OCI-M2 (cell line): Measurements from ENCODE around the gene KDM2B.

ENCODE experiments used
- DNase-seq: peaks from one replicate; lab custom pipeline; 2025; ENCODE audit not compliant: unreplicated experiment; lab: John Stamatoyannopoulos, UW

Gene KDM2B

DNA sequence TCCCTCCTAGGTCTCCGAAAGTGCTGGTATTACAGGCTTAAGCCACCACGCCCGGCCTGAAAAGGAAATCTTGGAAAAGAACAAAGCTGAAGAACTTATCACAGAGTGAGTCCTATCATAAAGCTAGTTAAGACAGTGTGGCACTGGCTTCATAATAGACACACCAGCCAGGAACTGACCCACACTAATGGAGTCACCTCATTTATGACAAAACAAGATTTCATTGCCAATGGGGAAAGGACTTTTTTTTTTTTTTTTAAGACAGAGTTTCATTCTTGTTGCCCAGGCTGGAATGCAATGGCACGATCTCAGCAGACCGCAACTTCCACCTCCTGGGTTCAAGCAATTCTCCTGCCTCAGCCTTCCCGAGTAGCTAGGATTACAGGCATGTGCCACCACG lies 15.7 kb downstream of the KDM2B start:
- DNase-seq, result no peak

DNA sequence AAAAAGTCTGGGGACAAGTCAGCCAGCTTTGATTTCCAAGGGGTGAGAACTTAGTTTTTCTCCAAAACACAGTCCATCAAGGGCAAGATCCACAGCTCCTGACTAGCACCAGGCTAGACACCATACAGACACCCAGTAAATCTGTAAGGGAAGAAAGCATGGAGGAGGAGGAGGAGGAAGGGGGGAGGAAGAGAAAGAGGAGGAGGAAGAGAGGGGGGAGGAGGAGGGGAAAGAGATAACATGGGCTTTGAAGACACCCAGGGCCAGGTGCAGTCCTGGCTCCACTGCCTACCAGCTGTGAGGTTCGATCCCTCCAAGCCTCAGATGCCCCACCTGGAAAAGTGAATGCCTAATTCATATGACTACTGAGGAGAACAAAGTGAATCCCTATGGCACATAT lies 18.3 kb downstream of the KDM2B start:
- DNase-seq, result no peak

DNA sequence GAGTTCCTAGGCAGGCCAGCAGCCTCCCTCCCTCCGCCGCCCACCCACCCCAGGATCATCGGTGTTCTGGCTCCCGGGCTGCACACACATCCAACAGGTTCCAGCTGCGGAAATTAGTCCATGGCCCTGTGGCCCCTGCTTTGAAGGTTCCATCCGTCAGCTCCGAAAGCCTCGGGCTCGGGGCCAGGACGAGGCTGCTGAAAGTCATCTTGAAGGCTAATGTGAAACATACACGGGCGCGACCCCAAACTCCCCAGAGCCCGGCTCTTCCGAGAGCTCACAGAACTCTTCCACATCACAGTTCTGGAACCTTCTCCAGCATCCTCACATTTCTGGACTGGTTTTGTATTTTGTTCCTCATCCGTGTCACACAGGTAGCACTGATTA lies 19.8 kb downstream of the KDM2B start:
- no peak for DNase-seq

DNA sequence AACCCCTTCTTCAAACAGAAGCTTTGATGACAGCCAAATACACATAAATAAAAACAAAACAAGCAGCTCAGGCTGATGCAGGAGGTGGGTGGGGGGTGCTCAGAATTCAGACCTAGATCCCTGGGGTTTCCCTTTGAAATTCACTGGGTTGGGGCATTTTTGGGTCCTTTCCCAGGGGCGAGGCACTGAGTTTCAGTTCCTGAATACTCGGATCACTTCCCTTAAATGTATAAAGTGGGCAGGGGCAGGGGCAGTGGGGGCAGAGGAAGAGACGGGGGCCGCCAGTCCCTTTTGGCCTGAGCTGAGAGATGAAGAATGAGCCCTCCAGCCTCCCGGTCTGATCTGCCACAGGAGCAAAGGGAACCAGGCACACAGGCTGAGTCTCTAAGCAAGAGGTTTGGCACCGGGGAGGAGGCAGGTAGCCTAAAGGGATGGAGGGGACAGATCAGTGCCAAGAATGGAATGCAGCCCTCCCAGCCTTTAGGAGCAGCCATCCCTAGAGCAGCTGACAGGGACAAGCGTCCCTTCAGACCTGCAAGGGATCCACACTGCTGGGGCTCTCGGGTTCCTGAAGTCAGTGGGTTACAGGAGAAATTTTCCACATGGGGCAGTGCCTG lies 20.3 kb downstream of the KDM2B start:
- DNase-seq, result no peak

DNA sequence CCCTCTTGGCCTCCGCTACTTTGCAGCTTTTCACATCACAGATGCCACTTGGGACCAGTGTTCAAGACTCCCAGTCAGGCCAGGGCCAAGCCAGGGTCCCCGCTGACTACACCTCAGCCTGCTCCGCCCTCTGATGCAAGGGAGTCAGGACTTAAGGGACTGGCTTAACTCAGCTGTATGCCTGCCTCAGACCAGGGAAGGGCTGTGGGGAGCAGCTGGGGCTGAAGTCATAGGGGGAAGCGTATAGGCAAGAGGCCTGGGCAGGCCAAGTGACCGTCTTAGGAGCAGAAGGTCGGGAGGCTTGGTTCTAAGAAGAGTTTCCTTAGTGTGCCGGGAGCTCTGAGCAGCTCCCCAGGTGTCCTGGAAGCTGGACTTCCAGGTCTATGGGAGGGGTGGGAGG lies 21.9 kb downstream of the KDM2B start:
- no peak for DNase-seq

DNA sequence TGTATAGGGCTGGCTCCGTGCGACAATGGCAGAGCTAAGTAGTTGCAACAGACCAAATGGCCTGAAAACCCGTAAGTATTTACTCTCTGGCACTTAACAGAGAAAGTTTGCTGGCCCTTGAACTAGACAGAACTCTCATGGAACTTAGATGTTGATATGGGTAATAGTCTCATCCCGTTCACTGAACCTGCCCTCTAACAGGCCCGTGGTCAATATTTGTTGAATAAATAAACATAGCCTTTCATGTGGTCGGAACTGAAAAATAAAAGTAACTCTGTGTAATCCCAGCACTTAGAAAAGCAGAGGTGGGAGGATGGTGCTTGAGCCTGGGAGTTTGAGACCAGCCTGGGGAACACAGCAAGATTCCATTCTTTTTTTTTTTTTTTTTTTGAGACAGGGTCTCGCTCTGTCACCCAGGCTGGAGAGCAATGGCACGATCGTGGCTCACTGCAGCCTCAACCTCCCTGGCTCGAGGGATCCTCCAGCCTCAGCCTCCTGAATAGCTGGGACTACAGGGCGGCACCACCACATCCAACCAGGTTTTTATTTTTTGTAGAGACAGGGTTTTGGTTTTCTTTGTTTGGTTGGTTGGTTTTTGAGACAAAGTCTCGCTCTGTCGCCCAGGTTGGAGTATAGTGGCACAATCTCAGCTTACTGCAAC lies 29.7 kb downstream of the KDM2B start:
- DNase-seq, result no peak

- DNase-seq, result no peak
Observed at GRCh38 chr12:121549075-121549474, 31.7 kb downstream of the KDM2B start.

- no peak for DNase-seq
Observed at GRCh38 chr12:121545480-121545879, 35.3 kb downstream of the KDM2B start.

DNA sequence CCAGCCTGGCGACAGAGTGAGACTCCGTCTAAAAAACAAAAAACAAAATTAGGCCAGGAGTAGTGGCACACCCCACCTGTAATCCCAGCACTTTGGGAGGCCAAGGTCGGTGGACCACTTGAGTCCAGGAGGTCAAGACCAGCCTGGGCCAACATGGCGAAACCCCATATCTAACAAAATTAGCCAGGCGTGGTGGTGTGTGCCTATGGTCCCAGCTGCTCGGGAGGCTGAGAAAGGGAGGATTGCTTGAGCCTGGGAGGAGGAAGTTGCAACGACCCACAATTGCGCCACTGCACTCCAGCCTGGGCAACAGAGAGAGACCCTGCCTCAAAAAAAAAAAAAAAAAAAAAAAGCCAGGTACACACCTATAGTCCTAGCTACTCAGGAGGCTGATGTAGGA lies 37.0 kb downstream of the KDM2B start:
- no peak for DNase-seq

- DNase-seq, result no peak
Observed at GRCh38 chr12:121539908-121540307, 40.9 kb downstream of the KDM2B start.

DNA sequence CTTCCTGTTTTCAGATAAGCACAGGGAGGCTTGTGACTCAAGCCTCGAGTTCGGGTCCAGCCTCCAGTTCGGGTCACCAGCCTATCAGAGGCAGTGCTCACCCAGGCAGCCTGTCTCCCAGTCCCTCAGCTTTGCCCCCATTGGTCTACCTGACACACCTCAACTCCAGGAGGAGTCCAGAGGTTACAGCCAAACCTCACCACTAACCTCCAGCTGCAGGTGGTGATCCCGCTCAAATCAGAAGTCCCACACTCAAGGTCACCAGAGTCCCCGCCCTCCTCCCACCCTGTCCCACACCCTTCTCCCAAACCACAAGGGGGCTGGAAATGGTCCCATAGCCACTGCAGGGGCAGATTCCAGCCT lies 42.1 kb downstream of the KDM2B start:
- DNase-seq, result no peak

DNA sequence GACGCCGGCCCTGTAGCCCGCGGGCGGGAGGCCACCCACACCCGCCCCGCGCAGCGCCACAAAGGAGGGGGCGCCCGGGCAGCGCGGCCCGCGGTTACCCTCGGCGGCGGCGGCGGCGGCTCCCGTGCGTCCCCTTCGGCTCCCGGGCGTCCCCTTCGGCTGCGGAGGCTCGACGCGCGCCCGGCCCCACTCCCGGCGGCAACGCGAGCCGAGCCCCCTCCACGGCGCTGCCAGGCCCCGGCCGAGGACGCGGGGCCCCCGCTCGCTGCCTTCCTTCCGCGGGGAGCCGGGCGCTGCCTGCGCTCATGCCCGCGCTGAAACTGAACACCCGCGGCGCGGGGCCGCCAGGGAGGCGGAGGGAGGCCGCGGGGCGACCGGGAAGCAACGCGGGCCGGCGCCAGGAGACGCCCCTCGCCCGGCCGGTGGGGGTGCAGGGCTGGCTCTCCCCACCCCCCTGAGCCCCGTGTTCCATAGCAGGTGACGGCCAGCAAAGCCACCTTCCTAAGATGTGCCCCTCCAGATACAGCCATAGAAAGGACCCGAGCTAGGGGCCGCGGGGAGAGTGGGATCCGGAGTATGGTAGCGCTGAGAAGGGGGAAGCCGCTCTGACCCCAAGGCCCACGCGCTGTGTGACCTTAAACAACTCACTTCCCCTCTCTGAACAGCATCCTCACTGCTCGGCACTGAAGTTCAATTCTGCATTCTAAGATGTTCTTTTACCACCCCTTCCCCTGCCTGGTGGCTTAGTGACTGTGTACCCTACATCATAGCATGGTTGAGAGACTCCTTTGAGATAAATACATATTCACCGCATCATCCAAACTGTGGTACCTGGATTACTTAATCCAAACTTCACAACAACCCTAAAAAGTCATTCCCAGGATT lies 42.8 kb downstream of the KDM2B start:
- no peak for DNase-seq

DNA sequence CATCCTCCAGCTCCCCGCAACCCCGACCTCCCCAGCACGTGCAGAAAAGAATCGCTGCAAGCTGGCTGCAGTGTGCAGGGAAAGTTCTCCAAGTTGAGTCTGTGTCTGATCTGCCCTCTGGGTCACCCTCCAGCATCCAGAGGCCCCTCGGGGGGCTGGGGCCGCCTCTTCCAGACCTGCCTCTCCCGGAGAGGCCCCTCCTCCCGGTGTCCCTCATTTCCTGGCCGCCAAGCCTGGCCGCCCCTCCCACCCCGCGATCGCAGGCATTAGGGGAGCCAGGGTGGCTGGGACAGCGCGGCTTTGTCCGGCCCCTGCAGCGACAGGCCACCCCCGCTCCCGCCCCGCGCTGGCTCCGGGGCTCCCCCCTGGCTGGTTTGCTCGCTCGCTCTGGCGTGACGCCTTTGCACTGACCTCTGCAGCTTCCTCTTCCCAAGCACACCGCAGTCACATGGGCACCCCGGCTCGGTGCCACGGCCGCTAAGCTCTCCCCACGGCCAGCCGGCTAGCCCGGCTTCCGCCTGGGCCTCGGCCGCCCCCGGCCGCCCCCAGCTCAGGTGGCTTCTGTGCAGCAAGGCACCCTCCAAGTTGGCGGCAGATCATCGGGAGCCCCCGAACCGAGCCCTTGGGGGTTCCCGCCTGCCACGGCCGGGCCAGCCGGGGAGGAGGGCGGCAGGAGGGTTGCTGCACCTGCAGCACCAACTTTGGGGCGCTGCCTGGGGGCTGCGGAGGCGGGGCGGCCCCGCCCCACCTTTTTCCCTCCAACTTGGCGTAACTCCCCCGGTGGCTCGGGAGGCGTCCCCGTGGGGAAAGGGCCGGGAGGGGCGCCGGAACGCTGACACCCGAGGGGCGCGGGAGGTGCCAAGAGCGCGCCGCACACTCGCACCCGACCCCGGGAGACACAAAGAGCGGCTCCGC lies 43.7 kb downstream of the KDM2B start:
- DNase-seq, result no peak

DNA sequence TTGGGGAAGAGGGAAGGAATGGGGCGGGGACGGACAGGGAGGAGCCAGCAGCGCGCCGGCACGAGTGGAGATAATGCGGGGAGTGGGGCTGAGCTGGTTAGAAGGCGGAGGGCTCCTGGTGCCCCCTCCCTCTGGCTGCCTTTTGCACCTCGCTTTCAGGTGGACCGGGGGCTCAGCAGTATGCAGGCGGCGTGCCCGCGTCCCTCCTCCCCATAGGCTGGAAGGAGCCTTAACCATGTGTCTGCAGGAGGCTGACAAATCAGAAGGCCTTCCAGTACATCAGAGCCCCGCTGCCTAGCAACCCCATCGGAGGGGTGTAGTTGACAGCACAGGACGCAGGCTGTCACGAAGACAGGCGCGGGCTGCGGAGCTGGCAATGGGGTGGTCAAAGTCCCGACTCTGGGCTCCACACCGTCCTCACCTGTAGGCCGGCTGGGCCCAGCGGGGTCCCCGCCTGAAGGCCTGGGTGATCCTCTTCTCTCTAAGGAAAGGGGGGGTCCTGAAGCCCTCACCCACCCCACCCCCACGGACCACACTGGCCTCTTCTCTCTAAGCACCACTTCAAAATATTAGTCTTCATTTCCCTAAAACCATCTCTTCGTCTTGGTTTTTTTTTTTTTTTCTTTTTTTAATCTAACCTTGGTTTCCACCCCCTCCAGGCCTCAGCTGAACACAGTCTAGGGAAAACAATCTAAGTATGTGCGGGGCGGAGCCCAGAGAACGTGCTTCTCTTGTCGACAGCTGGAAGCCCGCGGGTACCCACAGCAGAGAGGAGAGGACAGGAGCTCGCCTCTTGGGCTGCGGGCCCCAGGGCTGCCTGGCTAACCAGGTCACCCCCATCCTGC lies 44.5 kb downstream of the KDM2B start:
- DNase-seq, result no peak

- no peak for DNase-seq
Observed at GRCh38 chr12:121535150-121536053, 45.4 kb downstream of the KDM2B start.

DNA sequence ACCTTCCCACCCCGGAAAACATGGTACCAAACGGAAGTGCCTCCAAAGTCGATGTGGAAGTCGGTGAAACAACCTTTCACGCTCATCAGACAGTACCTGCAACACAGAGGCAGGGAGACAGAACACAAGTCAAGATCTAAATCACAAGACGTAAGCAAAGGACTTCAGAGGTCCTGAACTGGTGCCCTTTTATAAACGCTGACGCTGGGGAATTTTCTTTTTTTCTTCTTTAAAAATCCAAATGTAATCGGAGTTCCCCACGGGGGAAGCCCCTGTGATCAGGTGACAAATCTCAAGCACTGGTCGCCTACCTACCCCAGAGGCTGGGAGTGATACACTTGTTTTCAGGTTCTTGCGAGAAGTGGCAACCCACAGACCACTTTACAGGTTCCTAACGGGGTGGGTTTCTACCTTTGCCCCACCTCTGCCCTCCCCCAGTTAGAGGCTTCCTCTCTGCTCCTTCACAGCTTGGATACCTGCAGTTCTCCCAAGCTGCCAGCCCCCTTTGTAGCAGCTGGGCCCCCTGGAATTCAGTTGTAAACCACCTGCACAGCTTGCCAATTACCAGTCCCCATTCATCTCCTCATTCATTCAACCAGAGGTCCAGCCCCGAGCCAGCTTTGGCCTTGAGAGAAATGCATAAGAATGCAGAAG lies 46.2 kb downstream of the KDM2B start:
- DNase-seq, result no peak

DNA sequence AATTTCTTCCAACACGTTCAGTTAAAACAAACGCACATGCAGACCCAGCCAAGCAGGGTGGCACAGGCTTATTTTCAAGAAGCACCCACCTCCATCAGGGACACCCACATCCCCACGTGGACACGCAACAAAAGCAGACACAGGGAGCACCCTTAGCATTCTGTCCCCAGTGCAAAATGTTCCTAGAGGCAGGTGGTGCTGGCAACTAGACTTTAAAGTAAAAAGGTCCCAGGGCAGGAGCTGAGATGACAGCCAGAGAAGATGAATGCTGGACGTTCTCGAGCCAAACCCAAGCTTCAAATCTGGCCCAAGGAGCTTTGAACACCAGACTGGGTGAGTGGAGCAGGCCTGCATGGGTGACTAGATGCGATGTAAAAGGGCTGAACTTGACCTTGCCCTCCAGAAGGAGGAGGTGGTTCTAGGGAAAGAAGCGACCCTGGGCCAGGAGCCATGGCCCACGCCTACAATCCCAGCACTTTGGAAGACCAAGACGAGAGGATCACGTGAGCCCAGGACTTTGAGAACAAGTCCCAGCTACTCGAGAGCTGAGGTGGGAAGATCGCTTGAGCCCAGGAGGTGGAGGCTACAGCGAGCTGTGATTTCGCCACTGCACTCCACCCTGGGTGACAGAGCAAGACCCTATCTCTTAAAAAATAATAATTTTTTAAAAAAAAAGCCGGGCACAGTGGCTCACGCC lies 47.3 kb downstream of the KDM2B start:
- DNase-seq, result no peak
